ENCODE results near the gene HAS3. TPM values are rescaled to one million over a fixed set of nuclear protein-coding genes. Genes with fewer than 3 reads are reported as not detected.

The HAS3 gene
- total RNA-seq, 1 experiment from 2014 or later: 8.3 TPM

GRCh38 chr16:69118994-69119393, 13.5 kb downstream of the HAS3 start:
- H3K4me3 Mint-ChIP-seq (ENCODE audit: unreplicated experiment): no peak overlapping the region

GRCh38 chr16:69119536-69119935, 14.1 kb downstream of the HAS3 start:
- Mint-ChIP-seq H3K4me3 (ENCODE audit: unreplicated experiment) (no peak overlapping the region), H3K4me1 (ENCODE audit: low read depth, unreplicated experiment) (no peaks in the 10 kb centered on the region), H3K27me3 (ENCODE audit: insufficient read depth, unreplicated experiment) (no peaks in the 10 kb centered on the region), H3K36me3 (ENCODE audit: insufficient read depth, unreplicated experiment) (peaks cover 31% of the 10 kb centered on the region), H3K9me3 (ENCODE audit: unreplicated experiment) (no peaks in the 10 kb centered on the region), H3K27ac (ENCODE audit: unreplicated experiment) (no peak overlapping the region)
- BruUV-seq (replicated peaks): no TSS peak
- Histone ChIP-seq H3K4me1 (no peaks in the 10 kb centered on the region), H3K4me3 (ENCODE audit: low read depth, low read length) (no peak overlapping the region), H3K27me3 (replicated peaks; ENCODE audit: control insufficient read depth, insufficient read depth, low read length) (no peaks in the 10 kb centered on the region), H3K9me3 (no peaks in the 10 kb centered on the region), H3K36me3 (ENCODE audit: control insufficient read depth, insufficient read depth, low read length) (peaks cover 18% of the 10 kb centered on the region)
- POLR2A ChIA-PET: interaction anchor here (0.6 kb wide), 1 partner anchor 14 kb away, joined by 3 read pairs; no protein-coding TSS in a partner anchor
- no peak for DNase-seq
- CTCF ChIA-PET: interaction anchor here (0.7 kb wide), 1 partner anchor 26 kb away, joined by 3 read pairs; no protein-coding TSS in a partner anchor
- intact Hi-C loops (cut with micrococcal nuclease; ENCODE audit: unreplicated experiment): no loop called here
- no peak for TF ChIP-seq CTCF (IDR thresholded peaks at IDR 0.05; ENCODE audit: insufficient read depth in 1 of 2, low read depth in 1 of 2, low read length in 1 of 2, severe bottlenecking in 1 of 2, unreplicated experiment in 1 of 2)

More at GRCh38 chr16:69118994-69119393, 13.5 kb downstream of the HAS3 start:
- Mint-ChIP-seq H3K27me3 (ENCODE audit: insufficient read depth, unreplicated experiment) (no peaks in the 10 kb centered on the region), H3K9me3 (ENCODE audit: unreplicated experiment) (no peaks in the 10 kb centered on the region), H3K27ac (ENCODE audit: unreplicated experiment) (no peak overlapping the region), H3K4me1 (ENCODE audit: low read depth, unreplicated experiment) (no peaks in the 10 kb centered on the region), H3K36me3 (ENCODE audit: insufficient read depth, unreplicated experiment) (peaks cover 31% of the 10 kb centered on the region)
- Histone ChIP-seq H3K4me1 (no peaks in the 10 kb centered on the region), H3K27me3 (replicated peaks; ENCODE audit: control insufficient read depth, insufficient read depth, low read length) (no peaks in the 10 kb centered on the region), H3K9me3 (no peaks in the 10 kb centered on the region), H3K36me3 (ENCODE audit: control insufficient read depth, insufficient read depth, low read length) (peaks cover 18% of the 10 kb centered on the region), H3K4me3 (ENCODE audit: low read depth, low read length) (no peak overlapping the region)
- no TSS peak for BruUV-seq (replicated peaks)
- intact Hi-C loops (cut with micrococcal nuclease; ENCODE audit: unreplicated experiment): no loop called here
- ChIA-PET CTCF (interaction anchor here (0.7 kb wide), 1 partner anchor 25 kb away, joined by 3 read pairs; no protein-coding TSS in a partner anchor), POLR2A (interaction anchor here (0.6 kb wide), 1 partner anchor 14 kb away, joined by 3 read pairs; no protein-coding TSS in a partner anchor)
- DNase-seq: no peak
- no peak for TF ChIP-seq CTCF (IDR thresholded peaks at IDR 0.05; ENCODE audit: insufficient read depth in 1 of 2, low read depth in 1 of 2, low read length in 1 of 2, severe bottlenecking in 1 of 2, unreplicated experiment in 1 of 2)

GRCh38 chr16:69120096-69120664, 14.7 kb downstream of the HAS3 start:
- ChIA-PET CTCF (interaction anchor here (0.9 to 1.0 kb wide), 2 partner anchors 8 to 273 kb away, joined by 4 read pairs; no protein-coding TSS in a partner anchor), POLR2A (no interaction called here)
- Mint-ChIP-seq H3K36me3 (ENCODE audit: insufficient read depth, unreplicated experiment) (peaks cover 31% of the 10 kb centered on the region), H3K27ac (ENCODE audit: unreplicated experiment) (no peak overlapping the region), H3K27me3 (ENCODE audit: insufficient read depth, unreplicated experiment) (no peaks in the 10 kb centered on the region), H3K9me3 (ENCODE audit: unreplicated experiment) (no peaks in the 10 kb centered on the region), H3K4me3 (ENCODE audit: unreplicated experiment) (no peak overlapping the region), H3K4me1 (ENCODE audit: low read depth, unreplicated experiment) (no peaks in the 10 kb centered on the region)
- no peak overlapping the region for H3K4me3 ChIP-seq (ENCODE audit: low read depth, low read length)
- TF ChIP-seq CTCF (IDR thresholded peaks at IDR 0.05; ENCODE audit: insufficient read depth in 1 of 2, low read depth in 1 of 2, low read length in 1 of 2, severe bottlenecking in 1 of 2, unreplicated experiment in 1 of 2): no peak
- no peaks in the 10 kb centered on the region for H3K4me1 ChIP-seq
- intact Hi-C loops (cut with micrococcal nuclease; ENCODE audit: unreplicated experiment): no loop called here
- no peaks in the 10 kb centered on the region for H3K27me3 ChIP-seq (replicated peaks; ENCODE audit: control insufficient read depth, insufficient read depth, low read length)
- no TSS peak for BruUV-seq (replicated peaks)
- DNase-seq: peak in 1 of 2 experiments; percentile 13
- H3K36me3 ChIP-seq (ENCODE audit: control insufficient read depth, insufficient read depth, low read length): peaks cover 18% of the 10 kb centered on the region
- H3K9me3 ChIP-seq: no peaks in the 10 kb centered on the region

All from Caco-2 (cell line).